HepG2 (cell line): Measurements from ENCODE around the gene GMCL2.

Source experiments
- CTCF ChIP-seq: sonication (generic); formaldehyde crosslinking; IDR thresholded peaks from 2 replicates; pipeline ENCODE4 v1.5.0; 2020; ENCODE audit warnings: mild to moderate bottlenecking, missing genetic modification reagents, moderate library complexity
- SIX1 ChIP-seq: sonication (generic); formaldehyde crosslinking; IDR thresholded peaks from 2 replicates; pipeline ENCODE4 v1.4.0; 2020; ENCODE audit warnings: missing genetic modification reagents, borderline replicate concordance

- TF ChIP-seq CTCF (CRISPR knock-in tag) (no peak), SIX1 (no peak)
These were observed 49.0 kb upstream of the GMCL2 start for GRCh38 chr5:178236126-178236525.
